D341Med (cell line): ENCODE data around the gene RAD51B.

Experiments
- DNase-seq: peaks from one replicate; pipeline ENCODE4 v3.0.0; 2012; ENCODE audit warnings: low spot score

The RAD51B gene

GRCh38 chr14:68468437-68469207 lies 649.0 kb downstream of the RAD51B start:
- no peak for DNase-seq

GRCh38 chr14:68469208-68469713 lies 649.7 kb downstream of the RAD51B start:
- DNase-seq = no peak

- no peak for DNase-seq
These were observed 650.8 kb downstream of the RAD51B start for GRCh38 chr14:68470361-68470760.

- no peak for DNase-seq
These were observed 651.7 kb downstream of the RAD51B start for GRCh38 chr14:68471029-68471963.

- no peak for DNase-seq
These were observed 652.5 kb downstream of the RAD51B start for GRCh38 chr14:68471964-68472508.

- no peak for DNase-seq
These were observed 653.5 kb downstream of the RAD51B start for GRCh38 chr14:68473069-68473468.

GRCh38 chr14:68473794-68474193 lies 654.2 kb downstream of the RAD51B start:
- DNase-seq = no peak

- no peak for DNase-seq
These were observed 655.2 kb downstream of the RAD51B start for GRCh38 chr14:68474741-68475140.

GRCh38 chr14:68475802-68476201 lies 656.2 kb downstream of the RAD51B start:
- DNase-seq = no peak

GRCh38 chr14:68476212-68477109 lies 656.9 kb downstream of the RAD51B start:
- DNase-seq = no peak

- DNase-seq = no peak
These were observed 657.5 kb downstream of the RAD51B start for GRCh38 chr14:68477110-68477455.

- DNase-seq = no peak
These were observed 658.0 kb downstream of the RAD51B start for GRCh38 chr14:68477461-68478085.

GRCh38 chr14:68479247-68479646 lies 659.7 kb downstream of the RAD51B start:
- DNase-seq = no peak

GRCh38 chr14:68482018-68482417 lies 662.4 kb downstream of the RAD51B start:
- DNase-seq = no peak

GRCh38 chr14:68482772-68483395 lies 663.3 kb downstream of the RAD51B start:
- no peak for DNase-seq

GRCh38 chr14:68486033-68486732 lies 666.6 kb downstream of the RAD51B start:
- DNase-seq = no peak

- no peak for DNase-seq
These were observed 667.2 kb downstream of the RAD51B start for GRCh38 chr14:68486809-68487208.

GRCh38 chr14:68487805-68488590 lies 668.4 kb downstream of the RAD51B start:
- DNase-seq = no peak

GRCh38 chr14:68491793-68492192 lies 672.2 kb downstream of the RAD51B start:
- no peak for DNase-seq
